ENCODE results near the gene KRT32. TPM values are rescaled to one million over a fixed set of nuclear protein-coding genes. Genes with fewer than 3 reads are reported as not detected.

KRT32 gene
- total RNA-seq, 1 experiment from 2014 or later = 0.72 TPM

GRCh38 chr17:41505809-41506767 lies 38.9 kb upstream of the KRT32 start:
- no peak overlapping the region for H3K4me3 ChIP-seq (ENCODE audit: low read depth in 2 of 2, low read length in 2 of 2)
- intact Hi-C loops (cut with micrococcal nuclease; ENCODE audit: unreplicated experiment) (no loop called here), in situ Hi-C loops (cut with HindIII; ENCODE audit: low pct_unique_long_range_greater_than_20kb, low sequenced_read_pairs) (no loop called here)
- no peaks in the 10 kb centered on the region for H3K27me3 ChIP-seq (ENCODE audit: control insufficient read depth, insufficient read depth, low read length)
- no TSS peak for BruUV-seq (replicated peaks)
- no peaks in the 10 kb centered on the region for H3K9me3 ChIP-seq (ENCODE audit: control insufficient read depth, insufficient read depth, low read depth, low read length)
- H3K36me3 ChIP-seq (ENCODE audit: control insufficient read depth, insufficient read depth, low read length) = no peaks in the 10 kb centered on the region
- H3K27ac ChIP-seq (ENCODE audit: low read length) = peak overlapping the region; percentile 67; the same call in 1 of the 2 replicates
- no peak for ATAC-seq
- ChIA-PET POLR2A (no interaction called here), CTCF (no interaction called here)
- peaks cover 21% of the 10 kb centered on the region for H3K4me1 ChIP-seq (ENCODE audit: control insufficient read depth, insufficient read depth, low read length)
- no peak for TF ChIP-seq TCF7L2 (IDR thresholded peaks at IDR 0.05; ENCODE audit: low read depth, low read length)
- TF ChIP-seq, protein P1, sequence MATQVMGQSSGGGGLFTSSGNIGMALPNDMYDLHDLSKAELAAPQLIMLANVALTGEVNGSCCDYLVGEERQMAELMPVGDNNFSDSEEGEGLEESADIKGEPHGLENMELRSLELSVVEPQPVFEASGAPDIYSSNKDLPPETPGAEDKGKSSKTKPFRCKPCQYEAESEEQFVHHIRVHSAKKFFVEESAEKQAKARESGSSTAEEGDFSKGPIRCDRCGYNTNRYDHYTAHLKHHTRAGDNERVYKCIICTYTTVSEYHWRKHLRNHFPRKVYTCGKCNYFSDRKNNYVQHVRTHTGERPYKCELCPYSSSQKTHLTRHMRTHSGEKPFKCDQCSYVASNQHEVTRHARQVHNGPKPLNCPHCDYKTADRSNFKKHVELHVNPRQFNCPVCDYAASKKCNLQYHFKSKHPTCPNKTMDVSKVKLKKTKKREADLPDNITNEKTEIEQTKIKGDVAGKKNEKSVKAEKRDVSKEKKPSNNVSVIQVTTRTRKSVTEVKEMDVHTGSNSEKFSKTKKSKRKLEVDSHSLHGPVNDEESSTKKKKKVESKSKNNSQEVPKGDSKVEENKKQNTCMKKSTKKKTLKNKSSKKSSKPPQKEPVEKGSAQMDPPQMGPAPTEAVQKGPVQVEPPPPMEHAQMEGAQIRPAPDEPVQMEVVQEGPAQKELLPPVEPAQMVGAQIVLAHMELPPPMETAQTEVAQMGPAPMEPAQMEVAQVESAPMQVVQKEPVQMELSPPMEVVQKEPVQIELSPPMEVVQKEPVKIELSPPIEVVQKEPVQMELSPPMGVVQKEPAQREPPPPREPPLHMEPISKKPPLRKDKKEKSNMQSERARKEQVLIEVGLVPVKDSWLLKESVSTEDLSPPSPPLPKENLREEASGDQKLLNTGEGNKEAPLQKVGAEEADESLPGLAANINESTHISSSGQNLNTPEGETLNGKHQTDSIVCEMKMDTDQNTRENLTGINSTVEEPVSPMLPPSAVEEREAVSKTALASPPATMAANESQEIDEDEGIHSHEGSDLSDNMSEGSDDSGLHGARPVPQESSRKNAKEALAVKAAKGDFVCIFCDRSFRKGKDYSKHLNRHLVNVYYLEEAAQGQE (IDR thresholded peaks at IDR 0.05; ENCODE audit: insufficient read depth in 1 of 2, low read depth in 2 of 2, low read length in 1 of 2) = no peak
- TF ChIP-seq CTCF (IDR thresholded peaks at IDR 0.05) = no peak
- no peak for TF ChIP-seq SIN3A (IDR thresholded peaks at IDR 0.05; ENCODE audit: borderline replicate concordance, insufficient read depth, low read depth, low read length)
- TF ChIP-seq POLR2AphosphoS5 (IDR thresholded peaks at IDR 0.05; ENCODE audit: low read depth, low read length) = no peak
- no peak for DNase-seq (ENCODE audit: low read depth, low spot score)

DNA sequence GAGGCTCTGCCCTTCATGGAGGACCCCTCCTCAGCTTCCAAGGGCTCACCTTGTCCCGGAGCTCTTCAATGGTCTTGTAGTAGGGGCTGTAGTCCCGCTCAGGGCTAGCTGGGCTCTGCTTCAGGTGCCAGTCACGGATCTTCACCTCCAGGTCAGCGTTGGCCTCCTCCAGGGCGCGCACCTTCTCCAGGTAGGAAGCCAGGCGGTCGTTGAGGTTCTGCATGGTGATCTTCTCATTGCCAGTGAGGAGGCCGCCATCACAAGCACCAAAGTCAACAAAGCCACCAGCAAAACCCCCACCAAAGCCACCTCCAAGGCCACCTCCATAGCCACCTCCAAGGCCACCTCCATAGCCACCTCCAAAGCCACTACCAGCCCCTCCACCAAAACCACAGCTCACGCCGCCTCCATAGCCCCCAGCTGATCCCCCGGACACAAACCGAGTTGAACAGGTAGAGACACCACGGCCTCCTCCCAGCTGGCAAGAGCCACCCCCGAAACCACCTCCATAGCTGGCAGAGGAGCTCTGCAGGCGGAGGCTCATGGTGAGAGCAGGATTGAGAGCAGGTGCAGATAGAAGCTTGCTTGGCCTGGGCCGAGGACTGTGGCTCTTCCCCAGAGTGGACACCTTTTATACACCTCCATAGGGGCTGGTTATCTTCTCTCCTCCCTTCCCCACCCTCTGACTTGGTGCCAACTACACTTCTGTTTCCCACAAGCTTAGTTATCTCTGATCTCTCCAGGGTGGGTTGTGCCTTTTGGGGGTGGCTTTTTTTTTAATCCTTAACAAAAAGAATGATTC lies 38.0 kb upstream of the KRT32 start, which contains the start of gene KRT13:
TSS of gene KRT13 (minus strand) at position 606 of the 802 bp plus-strand sequence. CDS start at position 544, 62 bp downstream.
- Histone ChIP-seq H3K36me3 (ENCODE audit: control insufficient read depth, insufficient read depth, low read length) (no peaks in the 10 kb centered on the region), H3K27me3 (ENCODE audit: control insufficient read depth, insufficient read depth, low read length) (no peaks in the 10 kb centered on the region), H3K4me3 (ENCODE audit: low read depth in 2 of 2, low read length in 2 of 2) (no peak within 1 kb of the TSS), H3K4me1 (ENCODE audit: control insufficient read depth, insufficient read depth, low read length) (peaks cover 14% of the 10 kb centered on the region), H3K9me3 (ENCODE audit: control insufficient read depth, insufficient read depth, low read depth, low read length) (no peaks in the 10 kb centered on the region), H3K27ac (ENCODE audit: low read length) (peak within 1 kb of the TSS; percentile 67)
- POLR2A ChIA-PET = no interaction called here
- in situ Hi-C loops (cut with HindIII; ENCODE audit: low pct_unique_long_range_greater_than_20kb, low sequenced_read_pairs) (no loop called here), intact Hi-C loops (cut with micrococcal nuclease; ENCODE audit: unreplicated experiment) (no loop called here)
- no peak for DNase-seq (ENCODE audit: low read depth, low spot score)
- CTCF ChIA-PET = no interaction called here
- no peak for ATAC-seq
- TF ChIP-seq CTCF (IDR thresholded peaks at IDR 0.05) (no peak), TCF7L2 (IDR thresholded peaks at IDR 0.05; ENCODE audit: low read depth, low read length) (no peak)
- no TSS peak for BruUV-seq (replicated peaks)

Data from Panc1 (cell line).